C4-2B (cell line): Measurements from ENCODE around the gene HDGFL3.
A peak's percentile ranks its signal among the peaks of the same experiment; 100 is the strongest.
"Not testable (repeated sequence)": the region's sequence is repeated elsewhere in the genome, so short reads cannot be mapped to it uniquely, and the experiment has no call there.

Experiments used
- H3K27ac ChIP-seq: fragments of 450-650 bp; 2 replicates; pipeline ENCODE4 v1.5.1; 2017
- CTCF ChIP-seq: fragments of 450-650 bp; conservative IDR thresholded peaks from 2 replicates; pipeline ENCODE4 v1.5.1; 2017; ENCODE audit warnings: mild to moderate bottlenecking
- ZFX ChIP-seq: fragments of 450-650 bp; IDR thresholded peaks from 2 replicates; pipeline ENCODE4 v1.6.1; 2017

The HDGFL3 gene

GRCh38 chr15:83207660-83208366, at the start of gene HDGFL3:
Gene HDGFL3, minus strand, starts transcription at chr15:83207823. Its CDS starts 409 bp downstream, at chr15:83207414.
- TF ChIP-seq CTCF = no peak
- H3K27ac ChIP-seq = peak within 1 kb of the TSS; percentile 56

- no peak overlapping the region for H3K27ac ChIP-seq
- no peak for TF ChIP-seq ZFX
- TF ChIP-seq CTCF = no peak
Observed at GRCh38 chr15:83250781-83251180, 43.2 kb upstream of the HDGFL3 start.

- H3K27ac ChIP-seq = no peak overlapping the region
- TF ChIP-seq ZFX (no peak), CTCF (no peak)
Observed at GRCh38 chr15:83249030-83249343, 41.4 kb upstream of the HDGFL3 start.

GRCh38 chr15:83248151-83249029, 40.8 kb upstream of the HDGFL3 start:
- TF ChIP-seq CTCF = peak; percentile 93
- TF ChIP-seq ZFX = no peak
- no peak overlapping the region for H3K27ac ChIP-seq

GRCh38 chr15:83243634-83244033, 36.0 kb upstream of the HDGFL3 start:
- TF ChIP-seq CTCF = no peak
- no peak for TF ChIP-seq ZFX
- no peak overlapping the region for H3K27ac ChIP-seq

GRCh38 chr15:83230242-83230641, 22.6 kb upstream of the HDGFL3 start:
- TF ChIP-seq CTCF = no peak
- no peak for TF ChIP-seq ZFX
- H3K27ac ChIP-seq = no peak overlapping the region

GRCh38 chr15:83225449-83225848, 17.8 kb upstream of the HDGFL3 start:
- H3K27ac ChIP-seq = no peak overlapping the region
- no peak for TF ChIP-seq ZFX
- TF ChIP-seq CTCF = no peak

GRCh38 chr15:83221781-83222180, 14.2 kb upstream of the HDGFL3 start:
- H3K27ac ChIP-seq = not testable (repeated sequence)
